ENCODE data around the gene ALG3.

ALG3 gene

GRCh38 chr3:184198509-184198908, 50.3 kb downstream of the ALG3 start:
- no peak for DNase-seq
- Histone ChIP-seq H3K4me1 (no peaks in the 10 kb centered on the region), H3K27ac (no peak overlapping the region), H3K9me3 (no peaks in the 10 kb centered on the region), H3K36me3 (peaks cover 14 to 36% (median 26%) of the 10 kb centered on the region in 3 donors), H3K4me3 (no peak overlapping the region), H3K27me3 (no peaks in the 10 kb centered on the region)
- intact Hi-C loops (cut with DNase I; ENCODE audit: low total_unique reads) = no loop called here
- TF ChIP-seq CTCF (IDR thresholded peaks at IDR 0.05) = no peak

GRCh38 chr3:184196536-184196935, 52.2 kb downstream of the ALG3 start:
- TF ChIP-seq CTCF (IDR thresholded peaks at IDR 0.05) = no peak
- Histone ChIP-seq H3K4me1 (no peaks in the 10 kb centered on the region), H3K36me3 (peaks cover 33 to 56% (median 46%) of the 10 kb centered on the region in 3 donors), H3K27ac (no peak overlapping the region), H3K4me3 (no peak overlapping the region), H3K9me3 (no peaks in the 10 kb centered on the region), H3K27me3 (no peaks in the 10 kb centered on the region)
- DNase-seq = peak in 1 of 2 donors; percentile 40
- intact Hi-C loops (cut with DNase I; ENCODE audit: low total_unique reads) = no loop called here

DNA sequence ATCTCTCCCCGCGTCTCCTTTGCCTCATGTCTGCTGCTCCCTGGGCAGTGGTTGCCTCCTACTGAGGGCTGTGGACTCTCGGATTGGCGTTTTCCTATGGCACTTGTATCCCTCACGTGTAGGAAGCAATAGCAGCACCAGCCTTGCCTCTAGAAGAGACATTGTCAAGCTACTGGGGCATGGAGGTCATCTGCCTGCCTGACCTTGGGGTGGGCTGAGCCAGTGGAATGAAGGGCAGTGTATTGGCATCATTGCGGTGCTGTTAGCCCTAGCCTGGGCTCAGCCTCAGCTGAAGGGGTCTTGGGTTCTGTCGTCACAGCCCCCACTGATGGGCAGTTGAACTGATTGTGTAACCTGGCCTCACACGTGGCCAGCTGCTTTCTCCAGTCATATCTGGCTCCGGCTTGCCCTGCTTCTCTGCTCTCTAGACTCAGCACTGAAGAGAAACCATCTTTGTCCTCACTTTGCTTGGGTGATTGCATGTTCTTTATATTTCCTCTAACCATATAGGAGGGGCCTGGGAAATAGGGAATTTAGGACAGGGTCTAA, 54.7 kb downstream of the ALG3 start:
- Histone ChIP-seq H3K4me1 (peaks cover 0 to 4% (median 0%) of the 10 kb centered on the region in 4 donors), H3K27me3 (no peaks in the 10 kb centered on the region), H3K9me3 (no peaks in the 10 kb centered on the region), H3K27ac (no peak overlapping the region), H3K36me3 (peaks cover 58 to 80% (median 71%) of the 10 kb centered on the region in 3 donors), H3K4me3 (no peak overlapping the region)
- intact Hi-C loops (cut with DNase I; ENCODE audit: low total_unique reads) = no loop called here
- no peak for TF ChIP-seq CTCF (IDR thresholded peaks at IDR 0.05)
- no peak for DNase-seq

GRCh38 chr3:184192889-184193288, 55.9 kb downstream of the ALG3 start:
- H3K36me3 ChIP-seq = peaks cover 67 to 92% (median 82%) of the 10 kb centered on the region in 3 donors
- H3K4me3 ChIP-seq = no peak overlapping the region
- no peak for DNase-seq
- no peaks in the 10 kb centered on the region for H3K27me3 ChIP-seq
- H3K9me3 ChIP-seq = no peaks in the 10 kb centered on the region
- no peak for TF ChIP-seq CTCF (IDR thresholded peaks at IDR 0.05)
- H3K27ac ChIP-seq = no peak overlapping the region
- H3K4me1 ChIP-seq = peaks cover 0 to 10% (median 4%) of the 10 kb centered on the region in 4 donors
- intact Hi-C loops (cut with DNase I; ENCODE audit: low total_unique reads) = no loop called here

Data from tibial artery (tissue), 4 donors.